ENCODE data around the gene METTL25B.
A peak's percentile ranks its signal among the peaks of the same experiment; 100 is the strongest.
"Not testable (repeated sequence)": the region's sequence is repeated elsewhere in the genome, so short reads cannot be mapped to it uniquely, and the experiment has no call there.

Gene METTL25B

GRCh38 chr1:156748670-156749418 lies 20.6 kb downstream of the METTL25B start:
- DNase-seq (ENCODE audit: low read depth): no peak

- no peak for DNase-seq (ENCODE audit: low read depth)
Observed at GRCh38 chr1:156749419-156750118, 21.3 kb downstream of the METTL25B start.

- DNase-seq (ENCODE audit: low read depth): no peak
Observed at GRCh38 chr1:156750191-156750672, 22.0 kb downstream of the METTL25B start.

GRCh38 chr1:156750711-156751450 lies 22.6 kb downstream of the METTL25B start:
- no peak for DNase-seq (ENCODE audit: low read depth)

- no peak for DNase-seq (ENCODE audit: low read depth)
Observed at GRCh38 chr1:156751451-156751756, 23.1 kb downstream of the METTL25B start, which contains the start of gene HDGF. Gene HDGF (minus strand): TSS chr1:156751675. CDS start chr1:156751429, 246 bp downstream.

GRCh38 chr1:156751757-156752481 lies 23.6 kb downstream of the METTL25B start:
- DNase-seq (ENCODE audit: low read depth): peak; percentile 95

- DNase-seq (ENCODE audit: low read depth): no peak
Observed at GRCh38 chr1:156752843-156753482, 24.7 kb downstream of the METTL25B start.

GRCh38 chr1:156754219-156754618 lies 25.9 kb downstream of the METTL25B start:
- no peak for DNase-seq (ENCODE audit: low read depth)

GRCh38 chr1:156755527-156755950 lies 27.3 kb downstream of the METTL25B start:
- DNase-seq (ENCODE audit: low read depth): no peak

- DNase-seq (ENCODE audit: low read depth): no peak
Observed at GRCh38 chr1:156756355-156756754, 28.1 kb downstream of the METTL25B start.

- DNase-seq (ENCODE audit: low read depth): not testable (repeated sequence)
Observed at GRCh38 chr1:156757572-156758253, 29.4 kb downstream of the METTL25B start.

- no peak for DNase-seq (ENCODE audit: low read depth)
Observed at GRCh38 chr1:156760092-156760795, 32.0 kb downstream of the METTL25B start.

- no peak for DNase-seq (ENCODE audit: low read depth)
Observed at GRCh38 chr1:156760796-156761104, 32.5 kb downstream of the METTL25B start.

GRCh38 chr1:156765136-156765535 lies 36.9 kb downstream of the METTL25B start:
- not testable (repeated sequence) for DNase-seq (ENCODE audit: low read depth)

GRCh38 chr1:156765666-156766065 lies 37.4 kb downstream of the METTL25B start:
- no peak for DNase-seq (ENCODE audit: low read depth)

GRCh38 chr1:156766298-156767100 lies 38.2 kb downstream of the METTL25B start:
- DNase-seq (ENCODE audit: low read depth): no peak

- DNase-seq (ENCODE audit: low read depth): peak; percentile 93
Observed at GRCh38 chr1:156767101-156767878, 39.0 kb downstream of the METTL25B start, which contains the start of gene PRCC. Gene PRCC (plus strand): TSS chr1:156767535. CDS start chr1:156767772, 237 bp downstream.

- no peak for DNase-seq (ENCODE audit: low read depth)
Observed at GRCh38 chr1:156767879-156768604, 39.8 kb downstream of the METTL25B start.

Data from stimulated activated CD8-positive, alpha-beta memory T cell treated with anti-CD3 and anti-CD28 coated beads, Interleukin-15, amount 100 ng/mL, for 1 hour (primary cell).